GM04504 (cell line): ENCODE results near the gene ZNG1F.
"Not testable (repeated sequence)": the region's sequence is repeated elsewhere in the genome, so short reads cannot be mapped to it uniquely, and the experiment has no call there.

Experiments
- DNase-seq: peaks from one replicate; pipeline ENCODE4 v3.0.0-alpha.2; 2012; ENCODE audit warnings: low read depth

Gene ZNG1F

DNA sequence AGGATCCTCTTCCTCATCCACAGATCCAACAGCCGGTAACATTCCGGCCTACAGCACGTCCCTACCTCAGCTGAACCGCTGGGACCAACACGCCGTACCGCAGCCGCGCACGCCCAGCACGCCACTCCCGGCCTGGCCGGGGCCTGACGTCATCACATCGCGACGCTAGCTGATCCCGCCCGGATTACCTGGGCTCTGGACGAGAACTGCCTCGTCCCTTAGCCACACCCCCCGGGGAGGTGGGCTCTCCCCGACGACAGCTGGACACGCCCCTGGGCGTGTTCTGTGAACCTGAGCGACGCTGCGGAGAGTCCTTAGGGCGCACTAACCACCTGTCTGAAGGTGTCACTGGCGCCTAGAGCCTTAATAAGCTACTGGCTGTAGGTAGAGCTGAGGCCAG, at the start of gene ZNG1F:
Gene ZNG1F, minus strand, starts transcription at position 101 of the 400 bp plus-strand sequence. Its CDS starts 59 bp downstream, at position 42.
- DNase-seq: not testable (repeated sequence)

DNA sequence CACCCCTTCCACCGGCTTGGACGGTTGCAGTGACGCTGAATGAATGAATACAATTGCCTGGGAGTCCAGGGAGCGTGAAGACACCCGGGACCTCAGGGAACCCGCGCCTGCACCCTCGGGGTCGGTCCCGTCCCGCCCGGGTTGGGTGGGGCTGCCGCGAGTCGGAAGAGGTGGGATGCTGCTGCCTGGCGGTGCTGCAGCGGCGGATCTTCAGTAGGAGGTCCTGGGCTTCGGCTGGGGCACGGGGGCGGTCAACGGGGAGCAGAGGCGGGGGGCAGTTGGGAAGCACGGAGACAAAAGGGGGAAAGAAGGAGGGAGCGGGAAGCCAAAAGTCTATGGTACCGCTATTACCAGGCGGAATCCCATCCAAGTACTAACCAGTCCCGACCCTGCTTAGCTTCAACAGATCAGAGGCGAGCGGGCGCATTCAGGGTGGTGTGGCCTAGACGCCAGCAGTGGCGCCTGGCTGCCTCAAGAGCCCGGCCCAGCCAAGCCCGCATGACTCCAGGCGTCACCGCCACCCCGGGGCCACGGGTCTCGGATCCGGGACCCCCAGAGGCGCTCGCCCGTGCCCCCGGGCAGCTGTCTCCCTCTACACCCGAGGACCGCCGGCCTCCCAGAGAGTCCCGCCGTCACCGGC, 48.1 kb upstream of the ZNG1F start:
- not testable (repeated sequence) for DNase-seq

DNA sequence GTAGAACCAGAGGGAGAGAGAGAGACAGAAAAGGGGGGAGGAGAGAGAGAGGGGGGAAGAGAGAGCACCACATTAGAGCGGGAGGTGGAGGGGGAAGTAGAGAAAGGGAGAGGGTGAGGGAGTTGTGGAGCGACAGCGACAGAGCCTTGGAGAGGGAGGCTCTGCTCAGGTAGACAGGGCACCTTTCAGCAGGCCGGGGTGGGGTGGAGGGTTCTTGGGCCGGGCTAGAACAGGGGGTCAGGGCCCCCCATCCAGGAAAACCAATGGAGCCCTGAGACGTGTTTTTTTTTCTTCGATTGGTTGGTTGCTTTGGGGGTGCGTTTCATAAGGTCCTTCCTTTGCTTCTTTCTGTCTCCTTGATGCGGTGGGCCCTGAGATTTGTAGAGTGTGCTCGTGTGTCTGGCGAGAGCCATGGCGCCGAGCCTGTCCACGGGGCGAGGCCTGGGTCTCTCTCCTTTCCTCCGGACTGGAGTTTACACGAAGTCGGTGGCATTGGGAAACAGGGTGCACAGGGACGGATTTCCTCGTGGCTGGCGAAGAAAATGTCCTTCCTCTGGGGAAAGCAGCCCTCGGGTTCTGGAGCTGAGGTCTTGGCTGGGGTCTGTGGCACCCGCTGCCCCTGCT, 47.5 kb upstream of the ZNG1F start:
- DNase-seq: not testable (repeated sequence)

DNA sequence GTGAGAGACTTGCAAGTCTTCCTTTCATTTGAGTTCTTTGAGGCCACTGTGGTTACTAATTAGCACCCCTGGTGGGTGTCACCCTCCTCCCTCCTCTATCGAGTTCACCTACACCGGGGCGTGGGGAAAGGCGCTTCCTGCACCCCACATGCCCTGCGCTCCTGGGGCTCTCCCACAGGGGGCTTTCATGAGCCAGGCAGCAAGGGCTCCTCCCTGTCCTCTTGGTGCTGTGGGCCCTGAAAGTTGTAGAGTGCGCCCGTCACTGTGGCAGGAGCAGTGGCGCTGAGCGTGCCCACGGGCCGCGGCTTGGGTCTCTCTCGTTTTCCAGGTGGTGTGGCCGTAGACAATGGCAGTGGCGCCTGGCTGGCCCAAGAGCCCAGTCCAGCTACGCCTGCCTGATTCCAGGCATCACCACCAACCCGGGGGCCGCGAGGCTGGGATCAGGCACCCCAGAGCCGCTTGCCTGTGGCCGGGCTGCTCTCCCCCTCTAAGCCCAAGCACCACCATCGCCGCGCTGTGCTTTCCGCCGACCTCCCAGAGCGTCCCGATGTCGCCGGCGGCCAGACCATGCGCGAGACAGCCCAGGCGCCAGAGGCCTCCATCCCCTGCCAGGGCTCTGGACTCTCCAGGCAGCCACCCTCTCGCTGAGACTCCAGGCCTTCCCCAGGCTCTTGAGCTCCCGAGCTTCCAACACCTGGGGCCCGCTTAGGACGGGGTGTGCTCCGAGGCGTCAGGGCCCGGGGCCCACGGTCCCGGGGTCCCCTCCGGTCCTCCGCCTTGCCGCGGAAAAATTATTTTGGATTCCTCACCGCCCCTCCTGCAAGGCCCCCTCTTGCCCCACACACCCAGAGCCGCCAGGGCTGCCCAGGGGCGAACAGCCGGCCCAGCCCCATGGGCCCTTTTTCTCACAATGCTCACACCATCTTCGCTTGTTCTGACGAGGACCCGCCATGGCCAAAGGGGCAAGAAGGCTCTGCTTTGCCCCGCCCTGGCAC, 46.0 kb upstream of the ZNG1F start:
- not testable (repeated sequence) for DNase-seq

DNA sequence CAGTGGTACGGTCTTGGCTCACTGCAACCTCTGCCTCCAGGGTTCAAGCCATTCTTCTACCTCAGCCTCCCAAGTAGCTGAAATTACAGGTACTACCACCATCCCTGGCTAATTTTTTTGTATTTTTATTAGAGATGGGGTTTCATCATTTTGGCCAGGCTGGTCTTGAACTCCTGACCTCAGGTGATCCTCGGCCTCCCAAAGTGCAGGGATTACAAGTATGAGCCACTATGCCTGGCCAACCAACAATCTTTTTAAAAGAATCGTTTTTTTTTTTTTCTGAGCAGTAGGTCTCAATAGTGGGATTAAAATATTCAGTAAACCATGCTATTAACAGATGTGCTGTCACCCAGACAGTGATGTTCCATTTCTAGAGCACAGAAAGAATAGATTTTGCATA, 45.1 kb upstream of the ZNG1F start:
- not testable (repeated sequence) for DNase-seq

DNA sequence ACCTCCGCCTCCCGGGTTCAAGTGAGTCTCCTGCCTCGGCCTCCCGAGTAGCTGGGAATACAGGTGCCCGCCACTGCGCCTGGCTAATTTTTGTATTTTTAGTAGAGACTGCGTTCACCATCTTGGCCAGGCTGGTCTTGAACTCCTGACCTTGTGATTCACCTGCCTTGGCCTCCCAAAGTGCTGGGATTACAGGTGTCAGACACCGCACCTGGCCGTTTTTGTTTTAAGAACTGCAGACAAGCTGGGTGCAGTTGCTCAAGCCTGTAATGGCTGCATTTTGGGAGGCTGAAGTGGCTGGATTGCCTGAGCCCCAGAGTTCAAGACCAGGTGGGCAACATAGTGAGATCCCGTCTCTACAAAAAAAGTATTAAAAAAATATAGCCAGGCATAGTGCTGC, 43.2 kb upstream of the ZNG1F start:
- DNase-seq: not testable (repeated sequence)

DNA sequence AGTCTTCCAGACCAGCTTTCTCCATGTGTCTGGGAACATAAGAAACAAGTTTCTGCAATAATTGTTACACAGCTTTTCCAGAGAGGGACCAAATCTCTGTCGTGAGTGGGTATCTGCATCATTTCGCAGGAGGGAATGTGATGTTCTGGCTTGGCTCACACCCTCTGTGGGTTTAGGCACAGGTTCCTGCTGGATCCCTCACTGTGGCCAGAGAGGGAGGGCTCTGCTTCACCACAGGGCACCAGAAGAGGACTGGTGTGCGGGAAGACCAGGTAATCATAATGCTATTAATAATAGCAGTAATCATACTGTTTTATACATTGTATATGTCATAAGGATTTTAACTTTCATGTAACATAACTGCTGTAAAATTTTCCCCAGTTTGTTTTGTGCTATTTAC, 41.3 kb upstream of the ZNG1F start:
- DNase-seq: not testable (repeated sequence)

DNA sequence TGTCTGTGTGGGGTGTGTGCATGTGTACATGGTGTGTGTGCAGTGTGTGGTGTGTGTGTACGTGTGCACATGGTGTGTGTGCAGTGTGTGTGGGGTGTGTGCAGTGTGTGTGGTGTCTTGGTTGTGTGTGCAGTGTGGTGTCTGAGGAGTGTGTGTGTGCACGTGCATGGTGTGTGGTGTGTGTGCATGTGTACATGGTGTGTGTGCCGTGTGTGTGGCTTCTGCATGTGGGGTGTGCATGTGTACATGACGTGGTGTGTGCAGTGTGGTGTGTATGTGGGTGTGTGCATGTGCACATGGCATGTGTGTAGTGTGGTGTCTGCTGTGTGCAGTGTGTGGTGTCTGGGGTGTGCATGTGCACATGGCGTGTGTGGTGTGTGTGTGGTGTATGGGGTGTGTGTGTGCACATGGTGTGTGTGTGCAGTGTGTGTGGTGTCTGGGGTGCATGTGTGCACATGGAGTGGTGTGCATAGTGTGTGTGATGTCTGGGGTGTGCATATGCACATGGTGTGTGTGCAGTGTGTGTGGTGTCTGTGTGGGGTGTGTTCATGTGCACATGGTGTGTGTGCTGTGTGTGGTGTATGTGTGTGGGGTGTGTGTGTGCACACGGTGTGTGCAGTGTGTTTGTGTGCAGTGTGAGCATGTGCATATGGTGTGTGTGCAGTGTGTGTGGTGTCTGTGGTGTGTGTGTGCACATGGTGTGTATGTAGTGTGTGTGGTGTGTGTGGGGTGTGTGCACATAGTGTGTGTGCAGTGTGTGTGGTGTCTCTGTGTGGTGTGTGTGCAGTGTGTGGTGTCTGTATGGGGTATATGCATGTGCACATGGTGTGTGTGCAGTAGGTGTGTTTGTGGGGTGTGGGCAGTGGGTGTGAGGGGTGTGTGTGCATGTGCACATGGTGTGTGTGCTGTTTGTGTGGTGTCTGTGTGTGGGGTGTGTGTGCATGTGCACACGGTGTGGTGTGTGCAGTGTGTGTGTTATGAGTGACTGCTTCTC, 40.6 kb upstream of the ZNG1F start:
- no peak for DNase-seq

DNA sequence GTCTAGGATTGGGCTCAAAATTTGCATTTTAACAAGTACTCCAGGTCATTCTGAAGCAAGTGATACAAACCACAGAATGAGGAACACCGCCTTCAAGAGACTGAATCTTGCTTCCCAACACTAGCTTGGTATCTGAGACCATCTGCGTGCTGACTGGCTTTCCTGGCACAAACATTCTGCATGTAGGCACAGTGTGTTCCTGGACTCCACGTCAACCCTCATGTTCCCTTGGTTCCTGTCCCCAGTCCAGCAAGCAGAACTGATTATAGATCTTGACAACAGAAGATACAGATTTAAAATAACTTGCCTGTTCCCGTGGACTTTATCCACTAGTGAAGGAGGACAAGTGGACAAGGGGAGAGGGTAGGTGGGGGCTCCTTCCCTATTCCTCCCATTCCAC, 30.7 kb upstream of the ZNG1F start:
- not testable (repeated sequence) for DNase-seq

DNA sequence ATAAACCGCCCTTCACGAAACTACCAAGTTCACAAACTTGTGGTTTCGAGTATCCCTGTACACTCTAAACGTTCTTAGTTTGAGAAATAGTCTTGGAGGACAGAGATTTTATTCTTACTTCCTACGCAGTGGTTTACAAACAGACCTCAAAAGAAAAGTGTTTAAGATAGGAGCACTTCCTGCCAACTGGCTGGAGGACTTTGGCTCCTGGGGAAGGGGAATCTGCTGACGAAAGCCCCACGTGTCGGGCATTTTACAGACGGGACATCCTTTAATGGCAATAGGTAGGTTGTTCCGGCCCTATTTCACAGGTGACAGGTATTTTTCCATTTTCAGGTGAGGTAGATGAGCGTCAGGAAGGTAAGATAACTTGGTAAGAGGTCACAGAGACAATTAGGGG, 678 bp downstream of the ZNG1F start:
- DNase-seq: not testable (repeated sequence)

DNA sequence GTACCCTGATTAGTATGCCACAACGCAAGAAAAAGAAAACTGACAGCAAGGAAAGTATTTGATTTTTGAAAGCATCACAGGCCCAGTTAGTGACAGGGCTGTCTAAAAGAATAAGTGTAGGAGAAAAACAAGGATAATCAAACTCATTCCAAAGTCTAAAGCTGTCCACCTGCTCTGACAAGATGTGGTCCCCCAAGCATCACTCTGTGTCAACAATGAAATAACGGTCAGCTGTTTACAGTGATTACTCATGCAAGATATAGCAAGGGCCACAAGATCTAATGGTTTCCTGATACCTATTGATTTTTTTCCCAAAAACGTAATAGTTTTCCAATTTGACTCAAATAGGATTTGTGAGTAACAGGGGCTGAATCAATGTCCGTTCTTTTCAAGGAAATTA, 14.1 kb downstream of the ZNG1F start:
- not testable (repeated sequence) for DNase-seq

DNA sequence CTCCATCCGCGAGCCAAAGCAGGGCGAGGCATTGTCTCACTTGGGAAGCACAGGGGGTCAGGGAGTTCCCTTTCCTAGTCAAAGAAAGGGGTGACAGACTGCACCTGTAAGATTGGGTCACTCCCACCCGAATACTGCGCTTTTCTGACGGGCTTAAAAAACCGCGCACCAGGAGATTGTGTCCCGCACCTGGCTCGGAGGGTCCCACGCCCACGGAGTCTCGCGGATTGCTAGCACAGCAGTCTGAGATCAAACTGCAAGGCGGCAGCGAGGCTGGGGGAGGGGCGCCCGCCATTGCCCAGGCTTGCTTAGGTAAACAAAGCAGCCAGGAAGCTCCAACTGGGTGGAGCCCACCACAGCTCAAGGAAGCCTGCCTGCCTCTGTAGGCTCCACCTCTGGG, 39.0 kb downstream of the ZNG1F start:
- DNase-seq: not testable (repeated sequence)

DNA sequence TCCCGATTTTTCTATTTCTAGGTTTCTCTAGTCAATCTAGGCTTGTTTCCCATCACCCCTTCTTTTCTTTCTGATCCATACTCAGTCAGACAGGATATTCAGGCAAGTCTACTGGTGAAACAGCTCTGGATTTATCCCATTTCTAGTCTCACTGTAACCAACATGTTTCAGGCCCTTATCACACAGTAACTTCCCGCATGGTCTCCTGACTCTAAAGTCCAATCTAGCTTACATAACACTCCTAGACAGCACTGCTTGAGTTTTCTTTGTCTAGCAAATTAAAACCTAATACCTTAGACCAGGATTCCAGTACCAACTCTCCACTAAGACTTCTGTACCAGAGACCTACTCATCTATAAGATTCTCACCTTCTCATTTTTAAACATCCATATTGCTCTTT, 47.2 kb downstream of the ZNG1F start:
- not testable (repeated sequence) for DNase-seq

DNA sequence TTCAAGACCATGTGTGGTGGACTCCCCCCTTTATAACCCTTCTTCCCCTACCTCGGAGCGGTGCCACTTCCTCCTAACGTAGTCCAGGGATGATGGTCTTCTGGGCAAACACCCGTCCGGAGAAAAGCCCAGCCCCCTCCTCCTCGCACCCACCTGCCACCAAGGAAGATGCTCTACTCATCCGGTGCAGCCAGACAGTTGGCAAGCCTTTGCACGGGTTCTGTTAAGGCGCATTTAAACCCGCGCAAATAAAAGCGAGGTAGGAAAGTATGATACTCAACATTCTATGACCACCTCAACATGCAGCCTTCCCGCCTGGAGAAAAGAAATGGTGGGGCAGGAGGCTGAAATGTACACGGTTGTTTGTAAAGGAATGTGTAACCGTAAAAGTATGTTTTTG, 60.5 kb downstream of the ZNG1F start, which contains the start of gene FOXD4L6:
Gene FOXD4L6, minus strand, starts transcription at position 101 of the 400 bp plus-strand sequence. CDS start 298 bp downstream, outside the sequence.
- DNase-seq: not testable (repeated sequence)

DNA sequence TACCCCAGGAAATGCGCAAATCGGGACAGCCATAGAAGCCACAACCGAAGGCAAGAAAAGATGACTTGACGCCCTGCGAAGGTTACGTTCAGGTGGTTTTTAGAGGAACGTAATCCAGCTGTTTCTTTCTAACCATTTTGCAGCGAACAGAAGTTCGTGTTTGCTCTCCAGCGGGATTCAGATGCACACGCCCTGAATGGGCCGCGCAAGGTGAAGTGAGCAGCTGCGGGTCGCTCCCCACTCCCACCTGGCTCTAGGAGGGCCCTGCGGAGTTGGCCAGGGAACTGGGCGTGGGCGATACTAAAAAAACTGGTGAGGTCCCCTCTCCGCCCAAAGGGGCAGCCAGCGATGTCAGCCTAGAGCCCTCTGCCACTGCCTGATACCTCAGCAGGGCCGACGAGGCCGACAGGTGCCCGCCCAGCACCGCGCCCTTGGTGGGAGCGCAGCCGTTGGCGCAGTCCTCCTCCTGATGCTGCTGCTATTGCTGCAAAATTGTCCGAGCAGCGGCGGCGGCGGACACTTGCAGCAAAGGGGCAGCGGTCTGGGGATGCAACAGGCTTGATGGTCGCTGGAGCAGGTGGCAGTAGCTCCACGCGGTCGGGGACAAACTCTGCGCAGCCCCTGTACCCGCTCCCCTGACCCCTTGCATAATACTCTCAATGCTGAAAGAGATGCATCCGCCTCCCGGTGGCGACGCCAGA, 62.2 kb downstream of the ZNG1F start:
- DNase-seq: not testable (repeated sequence)

DNA sequence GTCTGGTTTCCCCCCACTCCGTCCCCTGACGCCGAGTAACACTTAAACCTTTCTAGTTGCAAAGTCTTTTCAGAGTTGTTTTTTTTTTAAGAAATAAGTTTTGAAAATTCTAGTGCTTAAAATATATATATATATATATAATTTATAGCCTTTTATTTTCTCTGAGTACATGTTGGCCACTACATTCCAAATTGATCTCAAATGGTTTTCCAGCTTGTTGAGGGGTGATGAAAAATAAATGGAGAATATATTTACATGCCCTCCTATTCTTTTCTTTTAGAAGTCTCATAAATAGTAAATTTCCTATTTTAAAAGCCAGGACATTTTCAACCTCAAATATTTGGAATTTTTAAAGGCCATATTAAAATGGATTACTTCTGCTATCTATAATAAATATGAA, 63.2 kb downstream of the ZNG1F start:
- not testable (repeated sequence) for DNase-seq

DNA sequence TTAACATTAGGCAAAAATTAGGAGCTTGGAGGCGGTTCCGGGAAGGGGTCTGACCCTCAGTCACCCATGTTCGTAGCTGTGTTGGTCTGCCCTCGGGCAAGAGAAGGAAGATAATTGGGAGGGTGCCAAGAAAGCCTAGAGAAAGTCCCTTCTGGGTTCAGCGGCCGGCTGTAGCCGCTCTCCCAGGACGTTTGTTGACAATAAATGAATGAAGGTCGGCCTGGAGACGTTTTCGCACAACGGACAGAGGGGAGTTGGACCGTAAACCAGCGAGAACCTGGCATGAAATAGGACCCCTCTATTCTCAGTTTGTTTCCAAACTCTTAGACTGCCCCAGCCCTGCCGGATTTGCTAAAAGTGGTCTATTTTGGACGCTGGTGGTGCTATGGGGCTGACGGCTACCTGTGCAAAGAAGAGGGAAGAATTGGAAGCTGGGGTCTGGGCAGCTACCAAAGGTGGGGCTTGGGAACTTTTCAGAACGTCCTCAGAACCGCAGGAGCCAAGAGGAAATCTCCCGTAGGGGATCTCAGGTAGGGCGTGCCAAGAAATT, 63.9 kb downstream of the ZNG1F start:
- not testable (repeated sequence) for DNase-seq

DNA sequence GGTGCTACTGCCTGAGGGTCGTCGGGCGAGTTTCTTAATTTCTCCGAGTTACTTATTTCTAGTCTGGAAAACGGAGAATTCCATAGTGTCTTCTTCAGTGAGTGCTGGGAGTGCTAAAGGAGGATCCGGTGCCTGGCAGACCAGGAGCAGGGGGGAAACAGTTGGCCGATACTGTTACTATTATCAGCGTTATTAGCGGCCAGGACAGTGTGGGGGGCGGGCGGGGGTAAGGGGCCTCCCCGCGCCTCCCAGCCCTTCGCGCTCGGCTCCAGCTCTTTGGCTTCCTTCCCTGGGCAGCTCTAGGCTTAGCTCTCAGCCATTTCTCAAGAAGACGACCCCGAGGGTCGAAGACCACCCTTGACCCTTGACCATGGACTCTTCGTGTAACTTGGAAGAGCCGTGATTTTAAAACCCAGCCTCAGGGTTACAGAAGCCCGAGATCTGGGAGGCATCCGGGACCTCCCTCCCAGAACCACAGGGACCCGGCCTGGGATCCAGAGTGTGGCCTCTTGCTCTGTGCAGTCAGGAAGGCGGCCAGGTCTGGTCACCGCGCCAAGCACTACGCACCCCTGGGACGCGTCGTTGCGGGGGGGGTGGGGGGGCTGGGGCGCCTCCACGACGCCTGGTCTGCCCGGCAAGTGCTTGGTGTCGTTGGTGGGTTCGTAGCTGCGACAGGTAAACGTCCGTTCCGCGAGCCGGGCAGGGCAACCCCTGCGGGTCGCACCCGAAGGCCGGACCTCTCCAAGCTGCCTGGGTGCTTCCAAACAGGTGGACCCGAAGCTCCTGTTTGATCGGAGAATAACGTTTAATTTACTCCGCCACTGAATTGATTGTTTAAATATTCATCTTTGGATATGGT, 64.6 kb downstream of the ZNG1F start:
- DNase-seq: not testable (repeated sequence)

DNA sequence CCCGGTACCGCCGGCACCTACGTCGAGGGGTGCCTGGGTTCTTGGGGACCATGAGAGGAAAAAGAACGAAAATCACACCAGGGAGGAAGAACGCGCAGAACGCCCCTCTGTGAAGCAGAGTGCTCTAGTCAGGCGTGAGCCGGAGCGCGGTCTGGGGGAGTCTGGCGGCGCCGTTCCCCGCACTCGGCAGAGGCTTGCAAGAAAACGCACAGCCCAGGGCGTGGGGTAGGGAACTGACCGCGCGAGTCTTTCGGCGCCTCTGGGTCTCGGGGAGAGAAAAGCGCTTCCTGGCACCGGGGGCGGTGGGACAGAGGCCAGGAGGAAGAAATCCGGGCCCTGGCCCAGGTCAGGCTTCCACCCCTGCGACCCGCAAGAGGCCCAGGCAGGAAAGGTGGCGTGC, 65.3 kb downstream of the ZNG1F start:
- not testable (repeated sequence) for DNase-seq
